ENCODE data around the gene PSMC5.

PSMC5 gene

GRCh38 chr17:63830904-63831491 is 3.8 kb downstream of the PSMC5 start:
- Histone ChIP-seq H3K4me1 (ENCODE audit: control insufficient read depth, insufficient read depth, low read length) (peaks cover 10% of the 10 kb centered on the region), H3K9me3 (ENCODE audit: control insufficient read depth, low read length) (no peaks in the 10 kb centered on the region), H3K4me3 (ENCODE audit: insufficient read depth, low read depth, low read length) (no peak overlapping the region), H3K27me3 (ENCODE audit: control insufficient read depth, insufficient read depth, low read length, poor library complexity, severe bottlenecking) (no peaks in the 10 kb centered on the region), H3K36me3 (ENCODE audit: control insufficient read depth, insufficient read depth, low read length) (peaks cover 56% of the 10 kb centered on the region), H3K27ac (ENCODE audit: insufficient read depth, low read depth, low read length, poor library complexity, severe bottlenecking) (no peak overlapping the region)
- 95 to 97% methylated on average over 15 of the region's 15 CpGs for WGBS, 2 experiments

DNA sequence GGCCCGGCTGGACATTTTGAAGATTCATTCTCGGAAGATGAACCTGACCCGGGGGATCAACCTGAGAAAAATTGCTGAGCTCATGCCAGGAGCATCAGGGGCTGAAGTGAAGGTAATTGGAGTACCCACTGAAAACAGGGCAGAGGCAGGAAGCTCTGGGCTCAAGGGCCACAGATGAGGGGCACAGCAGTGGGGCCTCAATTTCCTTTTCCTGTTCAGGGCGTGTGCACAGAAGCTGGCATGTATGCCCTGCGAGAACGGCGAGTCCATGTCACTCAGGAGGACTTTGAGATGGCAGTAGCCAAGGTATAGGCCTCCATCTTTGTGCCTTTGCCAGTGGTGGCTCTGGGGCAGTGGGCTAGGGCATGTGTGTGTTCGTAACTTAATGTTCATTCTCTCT is 4.3 kb downstream of the PSMC5 start:
- no peak overlapping the region for H3K4me3 ChIP-seq (ENCODE audit: insufficient read depth, low read depth, low read length)
- 94 to 96% methylated on average over 8 of the region's 8 CpGs for WGBS, 2 experiments
- no peaks in the 10 kb centered on the region for H3K9me3 ChIP-seq (ENCODE audit: control insufficient read depth, low read length)
- no peaks in the 10 kb centered on the region for H3K27me3 ChIP-seq (ENCODE audit: control insufficient read depth, insufficient read depth, low read length, poor library complexity, severe bottlenecking)
- H3K4me1 ChIP-seq (ENCODE audit: control insufficient read depth, insufficient read depth, low read length): peaks cover 7% of the 10 kb centered on the region
- H3K27ac ChIP-seq (ENCODE audit: insufficient read depth, low read depth, low read length, poor library complexity, severe bottlenecking): no peak overlapping the region
- peaks cover 56% of the 10 kb centered on the region for H3K36me3 ChIP-seq (ENCODE audit: control insufficient read depth, insufficient read depth, low read length)

- H3K4me1 ChIP-seq (ENCODE audit: control insufficient read depth, insufficient read depth, low read length): peaks cover 7% of the 10 kb centered on the region
- WGBS, 2 experiments: 95 to 98% methylated on average over 5 of the region's 5 CpGs
- no peak overlapping the region for H3K27ac ChIP-seq (ENCODE audit: insufficient read depth, low read depth, low read length, poor library complexity, severe bottlenecking)
- H3K9me3 ChIP-seq (ENCODE audit: control insufficient read depth, low read length): no peaks in the 10 kb centered on the region
- H3K27me3 ChIP-seq (ENCODE audit: control insufficient read depth, insufficient read depth, low read length, poor library complexity, severe bottlenecking): no peaks in the 10 kb centered on the region
- H3K4me3 ChIP-seq (ENCODE audit: insufficient read depth, low read depth, low read length): no peak overlapping the region
- peaks cover 56% of the 10 kb centered on the region for H3K36me3 ChIP-seq (ENCODE audit: control insufficient read depth, insufficient read depth, low read length)
These were observed 4.8 kb downstream of the PSMC5 start for GRCh38 chr17:63832014-63832413.

DNA sequence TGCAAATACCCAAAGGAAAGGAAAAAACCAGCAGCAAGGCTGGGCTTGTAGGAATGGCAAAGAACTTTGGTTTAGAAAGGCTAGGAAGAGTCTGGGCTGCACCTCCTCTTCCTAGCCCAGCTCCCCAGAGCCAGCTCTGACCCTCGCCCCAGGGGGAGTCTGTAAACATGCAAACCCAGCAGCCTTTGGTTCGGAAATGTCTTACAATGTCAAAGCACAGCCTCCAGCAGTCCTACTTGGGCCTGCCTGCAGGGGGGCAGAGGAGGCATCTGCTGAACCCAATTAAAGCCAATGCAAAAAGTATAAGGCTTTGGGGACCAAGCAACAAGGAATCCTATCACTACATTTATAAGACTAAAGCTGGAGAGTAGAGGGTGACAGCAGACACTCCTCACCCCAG is 5.2 kb downstream of the PSMC5 start:
- WGBS, 2 experiments: 85 to 87% methylated on average over 2 of the region's 2 CpGs

DNA sequence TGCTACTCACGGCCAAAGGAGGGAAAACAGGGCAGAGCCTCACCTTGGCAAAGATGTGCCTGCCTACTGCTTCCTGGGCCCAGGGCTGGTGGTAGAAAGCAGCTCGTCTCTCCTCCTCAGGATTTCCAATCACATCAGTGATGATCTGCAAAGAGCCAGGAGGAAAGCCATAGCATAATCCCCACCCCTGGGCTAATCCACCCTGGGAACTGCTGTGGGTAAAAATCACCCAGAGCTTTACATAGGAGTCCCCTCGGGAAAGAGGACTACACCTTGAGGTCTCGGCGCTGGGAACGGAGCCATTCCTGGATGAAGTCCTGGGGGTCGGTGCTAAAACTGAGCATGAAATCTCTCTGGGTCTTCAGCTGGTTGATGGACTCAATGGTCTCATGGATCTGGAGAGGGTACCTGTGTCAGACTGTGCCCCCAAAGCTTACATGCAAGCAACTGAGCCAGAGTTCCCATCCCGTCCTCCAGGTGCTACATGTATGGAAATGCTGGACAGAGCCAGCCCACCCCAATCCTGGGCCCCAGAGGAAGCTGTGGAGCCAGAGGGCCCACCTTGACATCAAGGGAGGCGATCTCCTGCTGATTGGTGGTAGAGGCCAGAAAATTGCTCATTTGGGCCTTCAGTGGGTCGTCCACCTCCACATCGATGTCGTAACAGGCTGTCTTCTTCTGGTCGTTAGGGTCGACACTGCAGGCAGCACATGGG is 6.0 kb downstream of the PSMC5 start:
- 95% methylated on average over 14 of the region's 14 CpGs for WGBS, 2 experiments
- Histone ChIP-seq H3K27me3 (ENCODE audit: control insufficient read depth, insufficient read depth, low read length, poor library complexity, severe bottlenecking) (no peaks in the 10 kb centered on the region), H3K27ac (ENCODE audit: insufficient read depth, low read depth, low read length, poor library complexity, severe bottlenecking) (no peak overlapping the region), H3K4me1 (ENCODE audit: control insufficient read depth, insufficient read depth, low read length) (peaks cover 5% of the 10 kb centered on the region), H3K36me3 (ENCODE audit: control insufficient read depth, insufficient read depth, low read length) (peaks cover 56% of the 10 kb centered on the region), H3K9me3 (ENCODE audit: control insufficient read depth, low read length) (no peaks in the 10 kb centered on the region), H3K4me3 (ENCODE audit: insufficient read depth, low read depth, low read length) (no peak overlapping the region)

More for the DNA sequence above, 5.2 kb downstream of the PSMC5 start:
- H3K9me3 ChIP-seq (ENCODE audit: control insufficient read depth, low read length): no peaks in the 10 kb centered on the region
- no peak overlapping the region for H3K27ac ChIP-seq (ENCODE audit: insufficient read depth, low read depth, low read length, poor library complexity, severe bottlenecking)
- H3K36me3 ChIP-seq (ENCODE audit: control insufficient read depth, insufficient read depth, low read length): peaks cover 56% of the 10 kb centered on the region
- no peak overlapping the region for H3K4me3 ChIP-seq (ENCODE audit: insufficient read depth, low read depth, low read length)
- peaks cover 7% of the 10 kb centered on the region for H3K4me1 ChIP-seq (ENCODE audit: control insufficient read depth, insufficient read depth, low read length)
- H3K27me3 ChIP-seq (ENCODE audit: control insufficient read depth, insufficient read depth, low read length, poor library complexity, severe bottlenecking): no peaks in the 10 kb centered on the region

DNA sequence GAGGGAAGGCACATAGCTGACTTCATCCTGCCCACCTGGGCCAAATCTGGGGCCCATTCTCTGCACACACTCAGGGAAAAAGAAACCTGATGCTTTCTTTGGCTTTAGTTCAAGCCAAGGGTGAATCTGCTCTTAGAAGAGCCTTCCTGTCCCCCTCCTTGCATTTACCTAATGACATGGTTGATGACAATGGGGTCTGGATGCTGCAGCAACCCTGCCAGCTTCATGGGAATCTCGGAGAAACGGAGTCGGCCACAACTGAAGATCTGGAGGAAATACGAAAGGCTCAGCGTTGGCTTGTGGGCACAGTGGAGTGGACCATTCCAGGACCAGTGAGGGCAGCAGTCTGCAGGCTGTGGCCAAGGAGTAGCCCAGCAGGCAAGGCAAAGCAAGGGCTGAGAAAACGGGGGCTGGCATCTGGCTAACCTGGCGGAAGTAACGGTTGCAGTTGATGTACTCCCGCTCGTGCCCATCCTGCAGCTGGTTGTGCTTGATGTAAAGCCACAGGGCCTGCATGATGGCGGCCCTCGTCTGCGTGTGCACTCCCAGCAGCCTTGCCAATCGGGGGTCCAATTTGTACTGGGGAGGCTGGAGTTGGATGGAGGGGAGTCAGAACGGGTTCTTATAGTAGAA is 6.6 kb downstream of the PSMC5 start:
- Histone ChIP-seq H3K9me3 (ENCODE audit: control insufficient read depth, low read length) (no peaks in the 10 kb centered on the region), H3K4me1 (ENCODE audit: control insufficient read depth, insufficient read depth, low read length) (peaks cover 7% of the 10 kb centered on the region), H3K36me3 (ENCODE audit: control insufficient read depth, insufficient read depth, low read length) (peaks cover 56% of the 10 kb centered on the region), H3K27ac (ENCODE audit: insufficient read depth, low read depth, low read length, poor library complexity, severe bottlenecking) (no peak overlapping the region), H3K4me3 (ENCODE audit: insufficient read depth, low read depth, low read length) (no peak overlapping the region), H3K27me3 (ENCODE audit: control insufficient read depth, insufficient read depth, low read length, poor library complexity, severe bottlenecking) (no peaks in the 10 kb centered on the region)
- WGBS, 2 experiments: 95 to 97% methylated on average over 15 of the region's 15 CpGs

DNA sequence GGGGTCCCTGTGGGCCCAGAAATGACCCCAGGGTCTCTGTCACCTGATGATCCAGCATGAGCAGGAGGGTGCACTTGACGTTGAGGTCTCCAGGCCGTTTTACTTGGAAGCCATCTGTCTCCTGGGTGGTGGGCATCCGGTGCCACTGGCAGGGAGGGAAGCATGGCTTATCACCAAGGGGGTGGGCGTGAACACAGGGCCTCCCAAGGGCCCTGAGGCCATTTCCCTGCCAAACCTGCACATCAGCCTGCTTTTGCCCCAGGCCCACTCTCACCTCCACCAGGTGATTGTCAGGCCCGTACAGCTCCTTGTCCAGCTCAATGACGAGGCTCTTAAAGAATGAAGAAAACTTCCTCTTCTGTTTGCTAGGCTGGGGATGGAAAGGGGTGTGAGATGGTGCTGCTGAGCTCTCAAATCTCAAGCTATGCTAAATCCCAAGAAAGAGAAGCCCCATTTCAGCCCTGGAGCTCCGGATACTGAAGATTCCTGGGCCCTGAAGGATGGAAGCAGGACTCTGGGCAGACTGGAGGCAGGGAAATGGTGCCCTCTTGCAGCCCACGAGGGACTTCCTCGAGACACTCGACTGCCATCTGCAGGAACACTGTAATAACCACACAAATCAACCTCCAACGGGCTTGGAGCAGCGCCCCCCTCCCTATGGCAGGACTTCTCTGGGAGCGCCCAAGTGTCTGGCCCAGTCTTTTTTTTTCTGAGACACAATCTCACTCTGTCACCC is 7.4 kb downstream of the PSMC5 start:
- 64 to 69% methylated on average over 13 of the region's 13 CpGs for WGBS, 2 experiments
- H3K36me3 ChIP-seq (ENCODE audit: control insufficient read depth, insufficient read depth, low read length): peaks cover 53% of the 10 kb centered on the region

DNA sequence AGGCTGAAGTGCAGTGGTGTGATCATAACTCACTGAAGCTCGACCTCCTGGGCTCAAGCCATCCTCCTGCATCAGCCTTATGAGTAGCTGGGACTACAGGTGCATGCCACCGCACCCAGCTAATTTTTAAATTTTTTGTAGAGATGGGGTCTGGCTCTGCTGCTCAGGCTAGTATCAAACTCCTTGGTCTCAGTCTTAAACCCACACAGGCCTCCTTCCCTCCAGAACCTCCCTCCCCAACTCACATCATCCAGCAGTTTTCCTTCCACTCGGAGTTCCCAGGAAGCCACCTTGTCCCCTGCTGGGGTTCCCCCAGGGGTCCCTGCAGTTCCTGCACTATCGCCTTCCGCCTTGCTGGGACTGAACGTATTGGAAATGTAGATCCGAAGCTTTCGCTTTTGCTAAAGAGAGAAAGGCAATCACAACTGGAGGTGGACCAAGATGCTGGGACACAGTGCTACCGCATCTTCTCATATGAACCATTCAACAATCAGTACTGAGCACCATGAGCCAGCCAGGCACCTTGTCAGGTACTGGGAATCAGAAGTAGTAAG is 8.0 kb downstream of the PSMC5 start:
- peaks cover 46% of the 10 kb centered on the region for H3K36me3 ChIP-seq (ENCODE audit: control insufficient read depth, insufficient read depth, low read length)
- no peak overlapping the region for H3K4me3 ChIP-seq (ENCODE audit: insufficient read depth, low read depth, low read length)
- no peak overlapping the region for H3K27ac ChIP-seq (ENCODE audit: insufficient read depth, low read depth, low read length, poor library complexity, severe bottlenecking)
- 88% methylated on average over 9 of the region's 9 CpGs for whole genome bisulfite sequencing, 2 experiments
- no peaks in the 10 kb centered on the region for H3K9me3 ChIP-seq (ENCODE audit: control insufficient read depth, low read length)
- peaks cover 14% of the 10 kb centered on the region for H3K4me1 ChIP-seq (ENCODE audit: control insufficient read depth, insufficient read depth, low read length)
- H3K27me3 ChIP-seq (ENCODE audit: control insufficient read depth, insufficient read depth, low read length, poor library complexity, severe bottlenecking): no peaks in the 10 kb centered on the region

More for the DNA sequence above, 7.4 kb downstream of the PSMC5 start:
- Histone ChIP-seq H3K27ac (ENCODE audit: insufficient read depth, low read depth, low read length, poor library complexity, severe bottlenecking) (no peak overlapping the region), H3K4me3 (ENCODE audit: insufficient read depth, low read depth, low read length) (no peak overlapping the region), H3K9me3 (ENCODE audit: control insufficient read depth, low read length) (no peaks in the 10 kb centered on the region), H3K4me1 (ENCODE audit: control insufficient read depth, insufficient read depth, low read length) (peaks cover 13% of the 10 kb centered on the region), H3K27me3 (ENCODE audit: control insufficient read depth, insufficient read depth, low read length, poor library complexity, severe bottlenecking) (no peaks in the 10 kb centered on the region)

DNA sequence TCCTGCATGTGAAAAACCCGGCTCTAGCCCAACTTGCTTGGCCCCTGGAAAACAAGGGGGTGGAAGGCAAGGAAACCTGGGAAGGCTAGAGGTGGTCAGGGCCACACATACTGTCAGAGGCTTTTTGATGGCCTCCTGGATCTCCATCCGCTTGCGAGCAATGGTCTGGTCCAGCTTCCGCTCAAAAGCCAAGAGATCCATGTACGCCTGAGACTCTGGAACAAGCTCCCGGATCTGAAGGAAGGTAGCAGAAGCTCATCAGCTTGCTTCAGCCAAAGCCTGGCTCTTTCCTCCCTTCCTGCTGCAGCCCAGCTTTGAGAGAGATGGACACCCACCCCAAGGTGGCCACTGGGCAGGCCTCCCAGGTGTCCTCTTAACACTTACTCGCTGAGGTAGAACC is 9.6 kb downstream of the PSMC5 start:
- H3K36me3 ChIP-seq (ENCODE audit: control insufficient read depth, insufficient read depth, low read length): peaks cover 31% of the 10 kb centered on the region
- no peak overlapping the region for H3K27ac ChIP-seq (ENCODE audit: insufficient read depth, low read depth, low read length, poor library complexity, severe bottlenecking)
- WGBS, 2 experiments: 94 to 96% methylated on average over 7 of the region's 7 CpGs

GRCh38 chr17:63837480-63837879 is 10.2 kb downstream of the PSMC5 start:
- no peak overlapping the region for H3K27ac ChIP-seq (ENCODE audit: insufficient read depth, low read depth, low read length, poor library complexity, severe bottlenecking)
- peaks cover 24% of the 10 kb centered on the region for H3K36me3 ChIP-seq (ENCODE audit: control insufficient read depth, insufficient read depth, low read length)
- no peaks in the 10 kb centered on the region for H3K9me3 ChIP-seq (ENCODE audit: control insufficient read depth, low read length)
- 93 to 94% methylated on average over 12 of the region's 12 CpGs for WGBS, 2 experiments
- no peaks in the 10 kb centered on the region for H3K27me3 ChIP-seq (ENCODE audit: control insufficient read depth, insufficient read depth, low read length, poor library complexity, severe bottlenecking)
- peaks cover 26% of the 10 kb centered on the region for H3K4me1 ChIP-seq (ENCODE audit: control insufficient read depth, insufficient read depth, low read length)
- H3K4me3 ChIP-seq (ENCODE audit: insufficient read depth, low read depth, low read length): no peak overlapping the region

More for the DNA sequence above, 9.6 kb downstream of the PSMC5 start:
- Histone ChIP-seq H3K4me1 (ENCODE audit: control insufficient read depth, insufficient read depth, low read length) (peaks cover 26% of the 10 kb centered on the region), H3K27me3 (ENCODE audit: control insufficient read depth, insufficient read depth, low read length, poor library complexity, severe bottlenecking) (no peaks in the 10 kb centered on the region), H3K4me3 (ENCODE audit: insufficient read depth, low read depth, low read length) (no peak overlapping the region), H3K9me3 (ENCODE audit: control insufficient read depth, low read length) (no peaks in the 10 kb centered on the region)
